Neuron (in vitro differentiated cells): ENCODE results near the gene SELENON.

Experiments
- H2AFZ ChIP-seq: one replicate; pipeline ENCODE4 v1.6.1; 2013; ENCODE audit warnings: low read depth, mild to moderate bottlenecking, inconsistent platforms, low read length, moderate library complexity
- H3K27me3 ChIP-seq: one replicate; pipeline ENCODE4 v1.6.1; 2013; ENCODE audit warnings: low read length; ENCODE audit not compliant: insufficient read depth
- H3K36me3 ChIP-seq: one replicate; pipeline ENCODE4 v1.6.1; 2013; ENCODE audit warnings: low read length; ENCODE audit not compliant: insufficient read depth
- H3K4me1 ChIP-seq: one replicate; pipeline ENCODE4 v1.6.1; 2013; ENCODE audit warnings: low read length; ENCODE audit not compliant: insufficient read depth
- H3K4me3 ChIP-seq: 2 replicates; pipeline ENCODE4 v1.5.1; 2013; ENCODE audit warnings: mild to moderate bottlenecking, low read length, moderate library complexity
- H3K9me3 ChIP-seq: one replicate; pipeline ENCODE4 v1.6.1; 2013; ENCODE audit warnings: low read length

The SELENON gene

DNA sequence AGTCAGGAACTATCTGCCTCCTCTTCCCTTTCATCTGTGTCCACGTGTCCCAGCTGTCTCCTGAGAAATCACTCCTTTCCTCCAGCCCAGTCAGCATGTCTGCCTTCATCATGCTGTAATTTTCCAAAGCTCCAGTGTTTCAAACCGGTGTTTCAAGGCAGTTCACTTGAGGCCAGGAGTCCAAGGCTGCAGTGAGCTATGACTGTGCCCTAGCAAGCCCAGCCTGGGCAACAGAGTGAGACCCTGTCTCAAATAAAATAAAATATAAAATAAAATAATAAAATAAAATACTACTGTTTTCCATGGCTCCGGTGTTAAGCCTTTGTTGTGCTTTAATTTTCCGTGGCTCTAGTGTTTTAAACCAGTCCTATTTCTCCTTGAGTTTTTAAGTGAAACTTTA lies 7.9 kb upstream of the SELENON start:
- Histone ChIP-seq H3K4me3 (no peak overlapping the region), H3K36me3 (no peaks in the 10 kb centered on the region), H2AFZ (no peak overlapping the region), H3K27me3 (no peaks in the 10 kb centered on the region), H3K4me1 (peaks cover 20% of the 10 kb centered on the region), H3K9me3 (no peaks in the 10 kb centered on the region)

DNA sequence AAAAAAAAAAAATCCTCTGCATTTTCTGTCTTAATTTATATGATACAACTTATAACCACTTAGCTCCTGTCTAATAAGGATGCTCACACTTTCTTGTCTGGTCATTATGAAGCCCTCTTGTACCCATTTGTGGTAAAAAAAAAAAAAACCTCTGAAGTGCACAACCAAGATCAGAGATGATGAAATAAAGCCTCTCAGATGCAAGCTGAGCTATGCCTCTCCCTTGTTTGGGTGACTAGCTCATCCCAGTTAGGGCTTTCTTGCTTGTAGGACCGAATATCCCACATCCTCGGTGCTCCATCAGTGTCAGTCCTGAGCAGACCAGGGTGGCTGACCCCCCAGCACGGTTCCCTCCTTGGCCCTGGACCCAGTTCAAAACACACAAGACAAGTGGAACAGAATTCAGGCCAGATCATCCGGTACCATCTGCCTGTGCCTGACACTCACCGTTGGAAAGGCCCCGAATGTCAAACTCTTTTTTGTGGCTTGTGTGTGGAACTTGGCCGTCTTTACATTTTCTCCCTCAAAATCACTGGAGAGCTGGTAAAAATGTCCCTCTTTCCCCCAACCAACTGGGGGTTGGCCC lies 6.3 kb upstream of the SELENON start:
- no peaks in the 10 kb centered on the region for H3K27me3 ChIP-seq
- H3K4me1 ChIP-seq, result peaks cover 17% of the 10 kb centered on the region
- H2AFZ ChIP-seq, result no peak overlapping the region
- no peaks in the 10 kb centered on the region for H3K9me3 ChIP-seq
- H3K36me3 ChIP-seq, result no peaks in the 10 kb centered on the region
- H3K4me3 ChIP-seq, result no peak overlapping the region

DNA sequence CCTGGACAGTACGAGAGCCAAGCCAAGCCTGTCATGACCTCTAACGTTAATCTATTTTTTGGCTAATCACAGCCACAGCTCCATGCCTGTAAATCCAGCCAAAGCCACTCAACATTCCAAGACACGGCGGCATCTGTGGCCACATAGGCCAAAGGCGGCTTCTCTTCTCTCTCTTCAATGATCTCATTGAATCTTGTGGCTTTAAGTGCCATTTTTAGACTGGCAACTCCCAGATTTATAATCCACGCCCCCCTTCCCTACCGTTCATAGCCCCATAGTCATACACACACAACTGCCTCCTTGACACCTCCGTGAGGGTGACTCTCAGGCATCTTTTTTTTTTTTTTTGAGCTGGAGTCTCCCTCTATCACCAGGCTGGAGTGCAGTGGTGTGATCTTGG lies 5.7 kb upstream of the SELENON start:
- Histone ChIP-seq H2AFZ (no peak overlapping the region), H3K27me3 (no peaks in the 10 kb centered on the region), H3K4me1 (peaks cover 20% of the 10 kb centered on the region), H3K4me3 (no peak overlapping the region), H3K9me3 (no peaks in the 10 kb centered on the region), H3K36me3 (no peaks in the 10 kb centered on the region)

DNA sequence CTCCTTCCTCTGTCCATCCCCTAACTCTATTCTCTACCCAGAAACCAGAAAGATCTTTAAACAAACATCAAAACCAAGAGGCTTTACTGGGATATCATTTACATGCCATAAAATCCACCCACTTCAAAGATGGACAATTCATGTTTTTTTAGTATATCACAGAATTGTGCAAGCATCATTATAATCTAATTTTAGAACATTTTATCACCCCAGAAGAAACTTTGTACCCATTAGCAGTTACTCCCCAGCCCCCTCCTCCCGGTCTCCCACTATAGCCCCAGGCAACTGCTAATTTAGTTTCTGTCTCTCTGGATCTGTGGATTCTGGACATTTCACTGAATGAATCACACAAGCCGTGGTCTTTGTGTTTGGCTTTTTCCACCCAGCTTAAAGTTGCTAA lies 4.8 kb upstream of the SELENON start:
- no peak overlapping the region for H3K4me3 ChIP-seq
- no peaks in the 10 kb centered on the region for H3K9me3 ChIP-seq
- peaks cover 25% of the 10 kb centered on the region for H3K4me1 ChIP-seq
- no peaks in the 10 kb centered on the region for H3K27me3 ChIP-seq
- no peaks in the 10 kb centered on the region for H3K36me3 ChIP-seq
- no peak overlapping the region for H2AFZ ChIP-seq

DNA sequence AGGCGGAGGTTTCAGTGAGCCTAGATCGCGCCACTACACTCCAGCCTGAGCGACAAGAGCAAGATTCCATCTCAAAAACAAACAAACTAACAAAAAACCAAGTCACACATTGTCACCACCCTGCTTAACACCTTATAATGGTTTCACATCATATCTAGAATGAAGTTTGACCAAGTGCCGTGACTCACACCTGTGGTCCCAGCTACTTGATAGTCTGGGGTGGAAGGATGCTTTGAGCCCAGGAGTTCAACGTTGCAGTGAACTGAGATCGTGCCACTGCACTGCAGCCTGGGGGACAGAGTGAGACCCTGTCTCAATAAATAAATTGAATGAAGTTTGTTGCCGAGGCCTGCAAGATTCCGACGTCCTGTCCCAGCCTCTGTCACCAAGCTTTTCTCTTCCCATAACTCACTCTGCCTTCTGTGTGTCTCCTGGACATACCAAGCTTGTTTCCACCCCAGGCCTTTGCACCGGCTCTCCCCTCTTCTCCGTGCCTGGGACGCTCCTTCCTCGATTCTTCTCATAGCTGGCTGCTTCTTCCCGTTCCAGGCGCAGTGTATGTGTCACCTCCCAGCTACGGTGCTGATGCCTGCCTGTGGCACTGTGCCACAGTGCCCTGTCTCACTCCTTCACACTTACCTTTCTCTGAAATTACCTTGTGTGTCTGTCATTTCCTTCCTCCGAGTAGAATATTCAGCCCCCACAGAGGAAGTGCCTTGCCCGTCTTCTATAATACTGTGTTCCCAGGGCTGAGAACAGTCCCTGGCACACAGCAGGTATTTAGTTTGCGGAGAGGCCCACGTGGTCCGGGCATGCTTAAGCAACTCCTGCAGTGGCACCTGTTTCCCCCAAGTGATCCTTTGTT lies 3.8 kb upstream of the SELENON start:
- Histone ChIP-seq H3K27me3 (no peaks in the 10 kb centered on the region), H3K4me1 (peaks cover 23% of the 10 kb centered on the region), H2AFZ (no peak overlapping the region), H3K4me3 (no peak overlapping the region), H3K36me3 (no peaks in the 10 kb centered on the region), H3K9me3 (no peaks in the 10 kb centered on the region)

DNA sequence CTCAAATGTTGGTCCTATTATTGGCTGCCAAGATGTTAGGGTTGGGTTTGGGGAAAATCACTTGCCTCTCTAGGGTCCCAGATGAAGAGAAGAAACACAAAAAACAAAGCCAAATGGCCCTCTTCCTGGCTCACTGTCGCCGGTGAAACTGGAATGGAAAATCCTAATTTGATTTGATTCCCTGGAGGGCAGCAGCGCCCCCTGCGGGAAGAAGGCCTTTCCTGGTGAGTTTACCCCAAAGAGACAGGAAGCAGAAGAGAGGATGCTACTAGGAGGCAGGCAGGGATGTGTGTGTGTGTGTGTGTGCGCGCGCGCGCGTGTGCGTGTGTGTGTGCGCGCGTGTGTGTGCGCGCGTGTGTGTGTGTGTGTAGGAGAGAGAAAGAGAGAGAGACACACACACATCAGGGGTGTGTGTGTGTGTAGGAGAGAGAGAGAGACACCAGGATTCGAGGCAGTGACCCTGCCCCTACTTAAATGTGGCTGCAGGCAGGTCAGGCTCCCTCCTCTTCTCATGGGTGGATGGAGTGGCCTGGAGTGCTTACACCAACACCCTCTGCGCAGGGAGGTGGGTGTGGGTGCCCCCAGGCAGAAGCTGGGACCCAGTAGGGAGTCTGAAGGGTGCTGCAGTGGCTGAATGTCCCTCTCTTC lies 3.1 kb upstream of the SELENON start:
- no peaks in the 10 kb centered on the region for H3K36me3 ChIP-seq
- H3K4me3 ChIP-seq, result no peak overlapping the region
- no peaks in the 10 kb centered on the region for H3K9me3 ChIP-seq
- no peak overlapping the region for H2AFZ ChIP-seq
- H3K27me3 ChIP-seq, result no peaks in the 10 kb centered on the region
- H3K4me1 ChIP-seq, result peaks cover 16% of the 10 kb centered on the region

DNA sequence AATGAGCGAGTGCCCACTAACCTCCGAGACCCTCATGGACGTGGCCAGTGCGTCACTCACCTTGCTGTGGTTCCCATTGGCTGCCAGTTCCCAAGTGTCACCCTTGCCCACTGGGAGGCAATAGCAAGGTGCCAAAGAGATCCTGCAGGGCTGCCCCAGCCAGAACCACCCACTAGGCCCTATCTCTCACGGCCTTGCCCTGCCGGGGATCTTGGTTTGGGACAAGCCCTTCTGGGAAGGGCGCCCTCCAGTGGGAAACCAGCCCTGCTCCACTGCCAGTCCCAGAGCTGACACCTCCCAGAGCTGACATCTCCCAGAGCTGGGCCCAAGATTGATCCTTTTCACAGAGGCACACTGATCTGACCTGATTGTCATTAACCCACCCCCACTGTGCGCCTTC lies 2.1 kb upstream of the SELENON start:
- H3K4me1 ChIP-seq, result peaks cover 18% of the 10 kb centered on the region
- H2AFZ ChIP-seq, result no peak overlapping the region
- no peaks in the 10 kb centered on the region for H3K27me3 ChIP-seq
- H3K4me3 ChIP-seq, result no peak overlapping the region
- H3K36me3 ChIP-seq, result no peaks in the 10 kb centered on the region
- H3K9me3 ChIP-seq, result no peaks in the 10 kb centered on the region

DNA sequence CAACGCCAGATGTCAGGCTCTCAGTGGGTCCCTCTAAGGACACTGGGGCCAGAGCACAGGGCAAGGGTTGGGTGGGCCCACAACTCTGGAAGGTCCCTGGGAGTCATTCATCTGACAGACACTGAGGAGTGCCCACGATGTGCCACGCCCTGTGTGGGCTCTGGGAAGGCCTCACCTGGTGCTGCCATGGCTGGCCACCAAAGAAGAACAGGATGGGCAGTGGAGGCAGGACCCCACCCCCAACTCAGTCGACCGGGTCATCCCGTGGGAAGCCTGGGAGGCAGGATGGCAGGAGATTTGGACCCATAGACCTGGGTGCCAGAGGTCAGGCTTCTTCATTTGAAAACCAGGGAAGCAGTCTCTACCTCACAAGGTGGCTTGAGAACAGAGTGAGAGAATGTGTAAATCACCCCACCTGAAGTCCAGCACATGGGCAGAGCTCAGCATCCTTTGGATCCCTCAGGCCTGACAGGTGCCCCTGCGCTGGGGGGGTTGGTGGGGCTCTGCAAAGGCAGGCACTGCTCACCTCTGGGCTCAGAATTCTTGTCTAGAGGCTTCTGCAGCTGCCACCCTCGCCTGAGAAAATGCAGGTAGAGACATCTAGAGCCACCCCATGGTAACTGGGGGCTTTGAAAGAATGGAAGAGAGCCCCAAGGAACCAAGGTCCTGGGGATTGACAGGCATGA lies 1.2 kb upstream of the SELENON start:
- Histone ChIP-seq H3K4me1 (peaks cover 21% of the 10 kb centered on the region), H3K36me3 (no peaks in the 10 kb centered on the region), H3K4me3 (no peak overlapping the region), H3K27me3 (no peaks in the 10 kb centered on the region), H3K9me3 (no peaks in the 10 kb centered on the region), H2AFZ (no peak overlapping the region)

DNA sequence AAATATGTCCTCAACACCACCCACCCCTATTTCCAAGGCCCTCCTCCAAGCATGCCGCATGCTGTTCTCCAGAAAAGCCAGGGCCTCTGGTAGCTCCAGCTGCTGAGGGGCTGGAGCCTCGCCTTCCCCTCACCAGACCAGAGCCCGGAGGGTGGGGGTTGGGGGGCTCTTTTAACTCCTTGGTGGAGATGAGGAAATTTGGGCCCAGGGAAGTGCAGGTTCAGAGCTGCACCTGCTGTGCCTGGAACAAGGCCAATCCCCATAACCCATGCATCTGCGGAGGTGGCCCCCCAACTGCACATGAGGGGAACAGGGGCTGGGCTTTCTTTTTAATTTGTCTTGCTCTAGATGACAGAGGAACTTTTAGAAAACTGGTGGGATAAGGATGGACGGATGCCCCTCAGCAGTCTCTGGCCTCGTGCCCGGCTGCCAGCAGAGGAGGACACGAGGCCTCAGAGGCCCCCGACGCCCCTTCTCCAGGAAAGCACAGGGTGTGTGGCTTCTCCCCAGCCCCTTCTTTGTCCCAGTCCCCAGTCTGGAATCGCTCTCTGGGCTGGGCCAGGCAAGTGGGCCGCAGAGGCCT lies 550 bp upstream of the SELENON start:
- Histone ChIP-seq H2AFZ (peak overlapping the region; percentile 38), H3K36me3 (no peaks in the 10 kb centered on the region), H3K4me3 (peak overlapping the region; percentile 46), H3K27me3 (no peaks in the 10 kb centered on the region), H3K4me1 (peaks cover 26% of the 10 kb centered on the region), H3K9me3 (no peaks in the 10 kb centered on the region)

DNA sequence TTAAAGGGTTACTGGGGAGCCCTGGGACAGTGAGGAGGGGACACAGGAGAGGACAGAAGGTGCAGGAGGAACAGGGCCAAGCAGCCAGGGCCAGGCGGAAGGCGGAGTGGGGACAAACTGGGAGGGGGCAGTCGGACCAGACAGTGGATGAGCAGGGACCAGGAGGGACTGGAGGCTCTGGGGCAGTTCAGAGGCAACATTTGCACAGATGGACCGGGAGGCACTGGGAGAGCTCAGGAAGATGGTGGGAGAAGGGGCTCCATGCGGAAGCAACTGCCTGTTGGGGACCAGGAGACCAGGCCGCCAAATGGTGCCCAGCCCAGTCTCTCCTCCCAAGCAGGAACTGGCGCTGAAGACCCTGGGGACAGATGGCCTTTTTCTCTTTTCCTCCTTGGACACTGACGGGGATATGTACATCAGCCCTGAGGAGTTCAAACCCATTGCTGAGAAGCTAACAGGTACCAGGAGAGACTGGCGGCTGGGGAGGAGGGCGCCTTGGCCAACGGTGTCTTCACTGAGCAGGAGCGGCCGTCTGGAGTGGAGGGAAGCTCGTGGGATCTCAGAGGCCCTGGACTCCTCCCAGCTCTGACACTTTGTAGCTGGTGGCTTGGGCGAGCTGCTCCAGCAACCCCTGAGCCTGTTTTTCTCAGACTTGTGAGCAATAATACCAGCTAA lies 847 bp downstream of the SELENON start:
- peaks cover 4% of the 10 kb centered on the region for H3K36me3 ChIP-seq
- H3K4me3 ChIP-seq, result peak overlapping the region; percentile 52
- H2AFZ ChIP-seq, result no peak overlapping the region
- no peaks in the 10 kb centered on the region for H3K27me3 ChIP-seq
- peaks cover 31% of the 10 kb centered on the region for H3K4me1 ChIP-seq
- no peaks in the 10 kb centered on the region for H3K9me3 ChIP-seq

DNA sequence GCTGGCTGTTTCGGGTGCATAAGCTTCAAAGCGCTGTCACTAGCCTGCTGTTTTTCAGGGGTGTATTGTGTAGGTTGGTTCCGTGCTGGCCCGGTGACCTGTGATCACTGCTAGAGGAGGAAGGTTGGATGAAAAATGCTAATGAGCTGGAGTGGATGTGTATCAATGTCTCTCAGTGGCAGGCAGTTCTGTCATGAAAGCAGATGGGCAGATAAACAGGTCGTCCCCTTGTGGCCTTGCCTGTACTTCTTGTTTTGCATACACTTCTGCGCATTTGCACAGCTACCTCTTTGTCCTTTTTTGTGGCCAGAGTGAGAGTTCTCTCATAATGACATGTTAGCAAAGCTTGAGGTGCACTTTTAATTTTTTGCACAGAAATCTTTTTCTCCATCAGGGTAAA lies 2.9 kb downstream of the SELENON start:
- Histone ChIP-seq H3K36me3 (peaks cover 16% of the 10 kb centered on the region), H3K9me3 (no peaks in the 10 kb centered on the region), H3K27me3 (no peaks in the 10 kb centered on the region), H3K4me1 (peaks cover 31% of the 10 kb centered on the region), H3K4me3 (no peak overlapping the region), H2AFZ (no peak overlapping the region)

DNA sequence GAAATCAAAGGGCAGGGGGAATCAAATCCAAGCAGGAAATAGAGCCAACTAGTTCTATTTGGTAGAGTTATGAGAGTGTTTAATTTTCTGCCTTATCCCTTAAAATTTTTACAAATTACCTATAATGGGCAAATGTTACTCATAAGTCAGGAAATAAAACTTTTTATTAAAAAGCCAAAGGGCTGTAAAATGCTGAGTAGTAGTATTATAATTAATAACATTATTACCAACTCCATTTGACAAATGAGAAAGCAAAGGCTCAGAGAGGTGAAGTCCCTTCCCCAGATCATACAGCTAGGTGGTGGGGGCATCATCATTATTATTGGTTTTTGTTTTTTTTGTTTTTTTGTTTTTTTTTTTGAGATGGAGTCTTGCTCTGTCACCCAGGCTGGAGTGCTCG lies 3.4 kb downstream of the SELENON start:
- H3K4me3 ChIP-seq, result no peak overlapping the region
- H3K36me3 ChIP-seq, result peaks cover 18% of the 10 kb centered on the region
- H2AFZ ChIP-seq, result no peak overlapping the region
- no peaks in the 10 kb centered on the region for H3K9me3 ChIP-seq
- H3K4me1 ChIP-seq, result peaks cover 31% of the 10 kb centered on the region
- no peaks in the 10 kb centered on the region for H3K27me3 ChIP-seq
